T1000 (cell line): ENCODE data around the gene SLC9C1.

ENCODE experiments used
- DNase-seq: peaks from one replicate; lab custom pipeline; 2025; ENCODE audit warnings: mixed read lengths; lab: John Stamatoyannopoulos, UW

Gene SLC9C1

GRCh38 chr3:112306825-112307224 is 12.8 kb upstream of the SLC9C1 start:
- no peak for DNase-seq

- DNase-seq = no peak
These were observed 10.6 kb upstream of the SLC9C1 start for GRCh38 chr3:112304611-112305010.

- no peak for DNase-seq
These were observed 9.8 kb upstream of the SLC9C1 start for GRCh38 chr3:112303764-112304325.

GRCh38 chr3:112302881-112303763 is 9.1 kb upstream of the SLC9C1 start:
- DNase-seq = no peak

- DNase-seq = no peak
These were observed 8.3 kb upstream of the SLC9C1 start for GRCh38 chr3:112302150-112302830.

GRCh38 chr3:112298781-112299180 is 4.8 kb upstream of the SLC9C1 start:
- DNase-seq = no peak

GRCh38 chr3:112297714-112298113 is 3.7 kb upstream of the SLC9C1 start:
- DNase-seq = no peak

GRCh38 chr3:112289011-112289410 is 5.0 kb downstream of the SLC9C1 start:
- no peak for DNase-seq

- DNase-seq = no peak
These were observed 13.8 kb downstream of the SLC9C1 start for GRCh38 chr3:112280266-112280665.

- no peak for DNase-seq
These were observed 20.5 kb downstream of the SLC9C1 start for GRCh38 chr3:112273536-112273935.

- no peak for DNase-seq
These were observed 32.3 kb downstream of the SLC9C1 start for GRCh38 chr3:112261742-112262141.

- no peak for DNase-seq
These were observed 33.5 kb downstream of the SLC9C1 start for GRCh38 chr3:112260563-112260962.

- no peak for DNase-seq
These were observed 40.6 kb downstream of the SLC9C1 start for GRCh38 chr3:112253301-112253971.

- no peak for DNase-seq
These were observed 46.1 kb downstream of the SLC9C1 start for GRCh38 chr3:112247900-112248299.

- no peak for DNase-seq
These were observed 46.7 kb downstream of the SLC9C1 start for GRCh38 chr3:112247350-112247749.

- no peak for DNase-seq
These were observed 60.9 kb downstream of the SLC9C1 start for GRCh38 chr3:112233083-112233482.

GRCh38 chr3:112231727-112232126 is 62.3 kb downstream of the SLC9C1 start:
- no peak for DNase-seq

GRCh38 chr3:112230033-112230432 is 64.0 kb downstream of the SLC9C1 start:
- no peak for DNase-seq

GRCh38 chr3:112228786-112229185 is 65.2 kb downstream of the SLC9C1 start:
- no peak for DNase-seq

GRCh38 chr3:112200317-112200666 is 93.7 kb downstream of the SLC9C1 start:
- DNase-seq = no peak

- DNase-seq = no peak
These were observed 94.2 kb downstream of the SLC9C1 start for GRCh38 chr3:112199622-112200316.

GRCh38 chr3:112197131-112197530 is 96.9 kb downstream of the SLC9C1 start:
- DNase-seq = no peak
